SK-N-MC (cell line): ENCODE data around the gene KLRB1.
"Not testable (repeated sequence)": the region's sequence is repeated elsewhere in the genome, so short reads cannot be mapped to it uniquely, and the experiment has no call there.

Experiments used
- DNase-seq: peaks from one replicate; pipeline ENCODE4 v3.0.0-alpha.2; 2011; ENCODE audit warnings: low read depth, low spot score
- H3K27ac ChIP-seq: fragments of 200-600 bp; sonication (generic); 2 replicates; pipeline ENCODE4 v1.5.1; 2016; ENCODE audit warnings: mixed run types
- H3K36me3 ChIP-seq: fragments of 200-600 bp; sonication (generic); 2 replicates; pipeline ENCODE4 v1.6.1; 2017; ENCODE audit warnings: antibody characterized with exemption, low read length, mixed read lengths; ENCODE audit not compliant: insufficient read depth
- H3K4me3 ChIP-seq: fragments of 200-600 bp; sonication (generic); 2 replicates; pipeline ENCODE4 v1.5.1; 2016
- H3K9ac ChIP-seq: fragments of 200-600 bp; sonication (generic); 2 replicates; pipeline ENCODE4 v1.8.0; 2017; ENCODE audit warnings: mixed run types, mixed read lengths; ENCODE audit not compliant: insufficient read length
- H3K9me3 ChIP-seq: fragments of 200-600 bp; sonication (generic); 2 replicates; pipeline ENCODE4 v1.6.1; 2017; ENCODE audit warnings: low read depth, mild to moderate bottlenecking, antibody characterized with exemption, low read length, moderate library complexity, mixed read lengths
- EZH2 ChIP-seq: fragments of 200-600 bp; sonication (generic); IDR thresholded peaks from one replicate; pipeline ENCODE4 v1.6.1; 2017; ENCODE audit warnings: antibody characterized with exemption
- FOXP2 ChIP-seq: optimal IDR thresholded peaks from 2 replicates; pipeline ENCODE3; 2011; ENCODE audit warnings: mild to moderate bottlenecking, moderate library complexity; ENCODE audit not compliant: insufficient read depth; ENCODE audit errors: extremely low read length, control extremely low read depth
- POLR2AphosphoS5 ChIP-seq: IDR thresholded peaks from 2 replicates; pipeline ENCODE4 v1.6.1; 2012; ENCODE audit warnings: mild to moderate bottlenecking, low read depth, low read length, borderline replicate concordance

Gene KLRB1

DNA sequence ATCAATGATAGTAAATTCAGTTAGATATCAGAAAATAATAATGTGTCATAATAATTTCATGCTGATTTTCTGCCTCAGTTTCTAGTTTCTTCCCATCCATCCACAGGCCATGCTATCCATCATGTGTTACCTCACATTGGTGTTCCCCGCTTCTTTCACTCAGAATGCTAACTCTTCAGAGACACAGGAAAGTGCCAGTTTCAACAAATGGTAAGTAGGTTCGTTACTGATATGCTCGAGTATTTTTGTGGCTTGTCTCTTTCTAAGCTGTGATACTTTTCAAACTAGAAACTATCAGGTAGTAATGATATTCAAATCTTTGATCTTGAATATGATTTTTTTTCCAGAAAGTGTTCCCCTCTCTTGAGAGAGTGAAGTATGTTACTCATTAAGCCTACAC lies 1.5 kb downstream of the KLRB1 start:
- no peak for DNase-seq
- H3K36me3 ChIP-seq: no peaks in the 10 kb centered on the region
- TF ChIP-seq EZH2 (no peak), FOXP2 (no peak), POLR2AphosphoS5 (no peak)
- no peak overlapping the region for H3K9ac ChIP-seq
- H3K9me3 ChIP-seq: no peaks in the 10 kb centered on the region
- H3K4me3 ChIP-seq: no peak overlapping the region
- no peak overlapping the region for H3K27ac ChIP-seq

DNA sequence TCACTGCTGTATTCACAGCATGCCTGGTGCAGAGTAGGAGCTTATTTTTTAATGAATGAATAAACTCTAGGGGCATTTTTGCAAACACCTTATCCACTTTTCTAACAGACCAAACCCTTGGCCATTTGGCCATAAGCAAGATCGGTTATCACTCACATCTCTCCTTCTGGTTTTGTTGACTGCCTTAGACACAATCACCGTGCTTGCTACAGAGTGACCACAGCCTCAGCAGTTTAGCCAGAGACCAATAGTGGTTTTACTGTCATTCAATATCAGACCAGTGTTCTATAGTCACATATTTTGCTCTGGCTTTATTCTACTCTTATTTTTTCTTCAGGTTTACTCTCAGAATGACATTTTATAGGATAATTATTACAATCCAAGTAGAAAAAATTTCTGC lies 2.2 kb downstream of the KLRB1 start:
- no peaks in the 10 kb centered on the region for H3K36me3 ChIP-seq
- TF ChIP-seq POLR2AphosphoS5 (no peak), FOXP2 (no peak), EZH2 (no peak)
- no peak overlapping the region for H3K9ac ChIP-seq
- H3K27ac ChIP-seq: no peak overlapping the region
- no peaks in the 10 kb centered on the region for H3K9me3 ChIP-seq
- DNase-seq: no peak
- no peak overlapping the region for H3K4me3 ChIP-seq

DNA sequence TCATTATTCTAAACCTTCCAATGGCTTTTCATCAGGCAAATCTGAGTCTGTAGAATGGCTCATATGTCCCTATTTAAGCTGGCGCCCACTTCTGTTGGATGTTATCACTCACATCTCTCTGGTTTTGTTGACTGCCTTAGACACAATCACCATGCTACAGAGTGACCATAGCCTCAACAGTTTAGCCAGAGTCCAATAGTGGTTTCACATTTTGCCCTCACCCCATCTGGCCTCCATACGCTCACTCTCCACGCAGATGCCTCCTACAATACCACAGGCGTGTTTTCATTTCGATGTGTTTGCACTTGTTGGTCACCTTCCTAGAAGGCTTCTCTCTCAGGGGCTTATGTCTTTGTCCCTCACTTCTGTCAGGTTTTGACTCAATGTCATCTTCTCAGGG lies 3.4 kb downstream of the KLRB1 start:
- no peak for DNase-seq
- H3K4me3 ChIP-seq: no peak overlapping the region
- no peaks in the 10 kb centered on the region for H3K36me3 ChIP-seq
- H3K27ac ChIP-seq: no peak overlapping the region
- TF ChIP-seq FOXP2 (no peak), POLR2AphosphoS5 (no peak), EZH2 (no peak)
- no peaks in the 10 kb centered on the region for H3K9me3 ChIP-seq
- H3K9ac ChIP-seq: no peak overlapping the region

DNA sequence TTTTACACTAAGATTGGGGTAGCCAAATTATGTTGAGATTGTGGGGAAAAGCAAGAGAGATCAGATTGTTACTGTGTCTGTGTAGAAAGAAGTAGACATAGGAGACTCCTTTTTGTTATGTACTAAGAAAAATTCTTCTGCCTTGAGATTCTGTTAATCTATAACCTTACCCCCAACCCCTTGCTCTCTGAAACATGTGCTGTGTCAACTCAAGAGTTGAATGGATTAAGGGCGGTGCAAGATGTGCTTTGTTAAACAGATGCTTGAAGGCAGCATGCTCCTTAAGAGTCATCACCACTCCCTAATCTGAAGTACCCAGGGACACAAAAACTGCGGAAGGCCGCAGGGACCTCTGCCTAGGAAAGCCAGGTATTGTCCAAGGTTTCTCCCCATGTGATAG lies 7.3 kb downstream of the KLRB1 start:
- DNase-seq, H3K27ac ChIP-seq, H3K9ac ChIP-seq, H3K36me3 ChIP-seq, H3K9me3 ChIP-seq, H3K4me3 ChIP-seq: not testable (repeated sequence)

DNA sequence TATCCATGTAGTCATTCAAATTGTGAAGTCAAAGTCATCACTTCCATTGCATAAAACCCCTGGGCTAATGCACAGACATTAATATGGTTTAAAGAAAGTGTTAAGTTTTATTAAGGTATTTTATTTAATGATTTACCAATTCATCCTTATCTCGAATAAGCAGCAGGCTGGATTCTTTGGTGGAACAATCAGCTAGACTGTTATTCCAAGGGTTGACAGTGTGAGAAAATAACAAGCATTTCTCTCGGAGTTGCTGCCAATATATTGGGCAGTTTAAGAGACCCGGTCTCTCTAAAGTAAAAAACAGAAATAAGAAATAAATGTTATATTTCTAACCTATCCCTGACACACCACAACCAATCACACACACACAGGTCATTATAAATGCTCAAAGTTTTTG lies 9.4 kb downstream of the KLRB1 start:
- Histone ChIP-seq H3K27ac (no peak overlapping the region), H3K4me3 (no peak overlapping the region), H3K9me3 (no peaks in the 10 kb centered on the region), H3K36me3 (no peaks in the 10 kb centered on the region), H3K9ac (no peak overlapping the region)
- TF ChIP-seq EZH2 (no peak), FOXP2 (no peak), POLR2AphosphoS5 (no peak)
- no peak for DNase-seq

DNA sequence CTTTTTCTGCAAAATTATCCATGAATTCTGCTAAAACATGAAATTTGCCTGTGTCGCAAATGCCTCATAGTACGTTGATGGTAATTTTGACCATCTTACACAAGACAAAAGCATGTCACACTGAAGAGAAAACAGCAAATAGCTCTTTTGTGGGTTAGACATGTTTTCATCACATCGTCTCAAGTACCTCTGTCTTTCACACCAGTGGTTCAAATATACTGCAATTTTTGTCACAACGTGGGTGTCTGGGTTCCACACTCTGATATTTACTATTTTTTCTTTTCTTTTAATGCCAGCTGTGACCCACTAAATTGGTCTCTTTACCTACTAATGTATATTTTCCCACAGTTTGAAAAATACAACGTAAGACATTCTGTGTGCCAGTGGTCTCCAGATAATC lies 10.4 kb downstream of the KLRB1 start:
- no peak overlapping the region for H3K9ac ChIP-seq
- no peaks in the 10 kb centered on the region for H3K9me3 ChIP-seq
- TF ChIP-seq FOXP2: no peak
- no peak for TF ChIP-seq POLR2AphosphoS5
- TF ChIP-seq EZH2: no peak
- no peak for DNase-seq
- no peak overlapping the region for H3K27ac ChIP-seq
- no peak overlapping the region for H3K4me3 ChIP-seq
- no peaks in the 10 kb centered on the region for H3K36me3 ChIP-seq

DNA sequence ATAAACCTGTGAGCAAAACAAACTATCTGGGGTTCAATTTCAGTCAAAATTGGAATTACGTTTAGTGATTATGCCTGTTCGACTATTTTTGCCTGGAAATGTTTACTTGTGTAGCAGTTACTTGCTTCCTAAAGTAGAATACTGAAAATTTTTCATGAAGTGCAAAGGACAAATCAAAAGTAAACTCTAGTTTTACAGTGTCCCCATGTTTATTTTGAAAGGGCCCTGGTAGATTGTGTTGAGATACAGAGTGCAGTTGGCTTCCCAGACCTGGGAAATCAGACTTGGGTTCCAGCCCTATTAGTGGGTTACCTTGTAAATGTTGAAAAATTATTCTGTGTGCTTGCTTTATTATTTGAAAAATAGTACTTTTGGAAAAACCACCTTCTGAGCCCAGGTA lies 17.3 kb downstream of the KLRB1 start:
- no peak for TF ChIP-seq FOXP2
- no peak for TF ChIP-seq EZH2
- no peak for TF ChIP-seq POLR2AphosphoS5

DNA sequence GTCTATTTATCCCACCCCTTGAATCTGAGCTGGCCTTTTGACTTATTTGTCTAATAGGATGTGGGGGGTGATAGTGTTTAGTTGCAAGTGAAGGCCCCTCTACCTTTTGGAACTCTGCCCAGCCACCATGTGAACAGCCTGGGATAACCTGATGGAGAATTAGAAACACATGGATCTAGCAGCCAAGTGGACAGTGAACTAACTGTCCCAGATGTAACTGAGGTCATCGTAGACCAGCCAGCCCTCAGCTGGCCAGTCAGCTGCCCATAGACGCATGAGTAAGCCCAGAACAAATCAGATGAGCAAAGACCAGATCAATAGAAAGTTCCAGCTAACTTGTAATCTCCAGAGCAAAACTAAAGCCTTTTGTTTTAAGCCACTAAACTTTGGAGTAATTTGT lies 19.0 kb downstream of the KLRB1 start:
- no peak for DNase-seq

More for the DNA sequence above, 17.3 kb downstream of the KLRB1 start:
- Histone ChIP-seq H3K27ac (no peak overlapping the region), H3K4me3 (no peak overlapping the region), H3K36me3 (no peaks in the 10 kb centered on the region), H3K9me3 (no peaks in the 10 kb centered on the region), H3K9ac (no peak overlapping the region)
- DNase-seq: no peak

DNA sequence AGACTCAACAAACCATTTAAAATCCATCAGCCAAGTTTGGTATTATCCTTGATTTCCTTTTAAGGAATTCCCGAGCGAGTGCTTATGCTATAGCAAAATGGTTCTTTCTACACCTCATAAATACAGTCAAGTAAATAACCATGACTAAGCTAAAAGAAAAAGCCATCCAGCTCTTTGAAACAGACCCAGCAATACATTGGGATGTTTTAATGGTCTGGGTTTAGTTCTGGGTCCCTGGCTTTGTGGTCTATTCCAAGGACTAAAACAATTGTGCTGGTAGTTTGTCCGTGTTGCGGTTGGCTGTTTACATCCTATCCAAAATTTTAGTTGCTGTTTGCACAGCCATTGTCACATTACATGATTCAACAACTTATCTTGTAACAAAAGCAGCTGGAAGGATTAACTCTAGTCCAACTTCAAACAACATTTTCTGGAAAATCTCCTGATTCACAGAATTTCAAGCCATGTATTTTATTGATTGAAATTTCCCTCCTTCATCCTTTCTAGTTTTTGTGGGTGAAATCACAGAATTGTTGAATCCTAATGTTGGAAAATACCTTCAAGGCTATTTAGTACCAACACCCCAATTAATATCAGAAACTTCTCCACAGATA lies 19.6 kb downstream of the KLRB1 start:
- no peak overlapping the region for H3K4me3 ChIP-seq

More for the DNA sequence above, 19.0 kb downstream of the KLRB1 start:
- TF ChIP-seq EZH2 (no peak), POLR2AphosphoS5 (no peak), FOXP2 (no peak)
- Histone ChIP-seq H3K4me3 (no peak overlapping the region), H3K27ac (no peak overlapping the region), H3K9me3 (no peaks in the 10 kb centered on the region), H3K9ac (no peak overlapping the region), H3K36me3 (no peaks in the 10 kb centered on the region)

DNA sequence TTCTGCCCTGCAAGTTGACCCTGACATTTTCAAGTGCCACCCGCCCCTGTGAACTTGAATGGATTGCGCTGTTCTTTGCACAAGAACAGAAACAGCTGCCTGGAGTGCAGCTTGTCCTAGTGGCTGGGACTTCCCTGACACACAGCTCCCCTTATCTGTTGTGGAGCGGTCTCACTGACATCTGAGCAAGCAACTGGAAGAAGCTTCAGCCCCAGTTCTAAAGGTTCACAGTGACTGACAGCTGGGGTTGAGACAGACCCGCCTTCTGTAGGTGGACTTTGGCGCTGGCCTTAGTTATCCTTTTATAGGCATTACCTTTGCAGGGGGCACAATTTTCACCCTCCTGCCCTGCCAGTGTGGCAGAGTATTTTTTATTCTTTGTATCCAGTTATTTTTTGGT lies 30.0 kb downstream of the KLRB1 start:
- H3K4me3 ChIP-seq, H3K36me3 ChIP-seq, H3K27ac ChIP-seq, H3K9me3 ChIP-seq, H3K9ac ChIP-seq, DNase-seq: not testable (repeated sequence)

More for the DNA sequence above, 19.6 kb downstream of the KLRB1 start:
- no peak overlapping the region for H3K9ac ChIP-seq
- H3K36me3 ChIP-seq: no peaks in the 10 kb centered on the region
- H3K27ac ChIP-seq: no peak overlapping the region
- TF ChIP-seq EZH2 (no peak), POLR2AphosphoS5 (no peak), FOXP2 (no peak)
- no peak for DNase-seq
- H3K9me3 ChIP-seq: no peaks in the 10 kb centered on the region

DNA sequence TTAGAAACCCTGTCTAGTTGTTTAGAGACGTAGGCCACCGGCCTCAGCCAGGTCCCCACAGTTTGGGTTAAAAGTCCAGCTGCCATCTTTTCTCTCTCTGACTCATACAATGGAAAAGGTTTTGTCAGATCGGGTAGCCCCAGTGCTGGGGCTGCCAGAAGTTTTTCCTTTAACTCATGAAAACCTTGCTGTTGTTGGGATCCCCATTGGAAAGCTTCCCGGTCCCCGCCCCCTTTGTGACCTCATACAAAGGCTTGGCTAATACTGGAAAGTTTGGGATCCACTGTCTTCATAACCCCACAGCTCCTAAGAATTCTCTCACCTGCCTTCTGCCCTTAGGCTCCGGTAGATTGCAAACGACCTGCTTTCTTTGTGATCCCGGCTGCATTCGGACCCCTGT lies 40.6 kb downstream of the KLRB1 start:
- DNase-seq, H3K36me3 ChIP-seq, H3K4me3 ChIP-seq, H3K27ac ChIP-seq, H3K9ac ChIP-seq, H3K9me3 ChIP-seq: not testable (repeated sequence)

DNA sequence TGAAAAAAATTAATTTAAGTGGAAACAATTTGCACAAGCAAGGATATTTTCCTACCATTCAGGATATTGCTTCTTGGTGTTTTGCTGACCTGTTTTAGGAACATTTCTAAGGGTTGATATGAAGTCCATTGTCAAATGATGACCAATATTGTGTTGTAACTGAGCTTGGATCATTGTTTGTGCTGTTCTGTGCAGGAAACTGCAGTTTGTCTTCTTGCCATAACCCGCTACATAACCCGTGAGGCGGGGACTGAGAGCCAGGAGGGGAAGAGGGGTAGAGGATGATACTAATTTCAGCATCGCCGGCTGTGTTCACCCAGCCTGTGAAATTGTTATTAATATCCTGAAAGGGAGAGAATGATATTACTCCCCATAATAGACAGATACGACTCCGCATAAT lies 41.6 kb downstream of the KLRB1 start:
- H3K36me3 ChIP-seq, H3K4me3 ChIP-seq, DNase-seq, H3K9ac ChIP-seq, H3K9me3 ChIP-seq, H3K27ac ChIP-seq: not testable (repeated sequence)

DNA sequence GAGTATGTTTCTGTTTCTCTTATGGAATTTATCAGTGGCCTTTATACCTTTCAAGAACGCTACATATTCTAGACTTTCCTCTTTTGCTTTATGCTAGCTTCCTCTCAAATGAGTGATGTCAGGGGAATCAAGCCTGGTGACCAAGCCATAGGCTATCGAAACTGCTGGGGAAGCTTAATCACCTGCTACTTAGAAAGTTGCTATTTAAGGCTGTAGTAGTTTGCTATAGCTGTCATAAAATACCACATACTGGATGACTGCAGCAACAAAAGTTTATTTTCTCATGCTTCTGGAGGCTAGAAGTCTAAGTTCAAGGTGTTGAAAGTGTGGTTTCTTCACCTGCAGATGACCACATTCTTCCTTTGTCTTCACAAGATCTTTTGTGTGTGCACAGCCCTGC lies 43.3 kb downstream of the KLRB1 start:
- not testable (repeated sequence) for H3K9me3 ChIP-seq, DNase-seq, H3K36me3 ChIP-seq, H3K9ac ChIP-seq, H3K4me3 ChIP-seq, H3K27ac ChIP-seq

DNA sequence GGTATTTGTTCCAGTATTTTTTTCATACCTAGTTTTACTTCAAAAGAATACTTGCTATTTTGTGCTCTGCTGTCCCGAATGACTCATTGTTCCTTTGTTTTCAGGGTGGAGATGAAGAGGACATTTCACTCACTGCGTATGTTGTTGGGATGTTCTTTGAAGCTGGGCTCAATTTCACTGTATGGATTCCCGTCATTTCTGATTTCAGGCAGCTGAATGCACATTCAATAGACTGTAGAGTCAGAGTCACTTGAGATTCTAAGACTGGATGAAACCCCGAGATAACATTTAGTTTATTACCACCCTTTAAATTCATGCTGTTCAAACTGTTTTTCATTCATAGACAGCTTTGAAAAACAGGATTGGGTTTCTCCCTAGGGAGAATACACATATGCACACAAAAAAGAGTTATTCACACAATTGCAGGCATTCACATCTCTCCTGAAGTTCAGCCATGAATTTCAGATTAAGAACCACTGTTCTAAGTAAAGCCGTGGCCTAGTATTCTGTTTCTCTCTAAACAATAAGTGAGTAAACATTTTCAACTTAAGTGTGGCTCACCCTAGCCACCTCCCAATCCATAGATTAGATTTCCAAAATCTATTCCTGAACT lies 44.8 kb downstream of the KLRB1 start:
- not testable (repeated sequence) for H3K9ac ChIP-seq, DNase-seq, H3K27ac ChIP-seq, H3K36me3 ChIP-seq, H3K9me3 ChIP-seq, H3K4me3 ChIP-seq
